Stomach (tissue), 4 donors: ENCODE measurements around the gene PTPRG.

Source experiments
- EP300 ChIP-seq: sonication (generic); formaldehyde crosslinking; IDR thresholded peaks from one replicate; pipeline ENCODE4 v1.6.1; 2017; ENCODE audit warnings: antibody characterized with exemption
- POLR2A ChIP-seq, 4 donors: fragments of 450-650 bp; IDR thresholded peaks; one replicate each; pipeline ENCODE4 v1.6.1; 2016; ENCODE audit warnings: antibody characterized with exemption in 4 of 4, control low read depth in 2 of 4, mild to moderate bottlenecking in 1 of 4, moderate library complexity in 1 of 4
- TF ChIP-seq, protein P1 (sequence below), 7 experiments: fragments of 450-650 bp in 4 of 7; fragments of 200-600 bp in 3 of 7; sonication (generic) in 3 of 7; IDR thresholded peaks; one replicate each; pipeline ENCODE4 v1.5.1; 2016 to 2019; ENCODE audit warnings: antibody characterized with exemption in 7 of 7, control low read depth in 2 of 7, mild to moderate bottlenecking in 1 of 7

DNA sequence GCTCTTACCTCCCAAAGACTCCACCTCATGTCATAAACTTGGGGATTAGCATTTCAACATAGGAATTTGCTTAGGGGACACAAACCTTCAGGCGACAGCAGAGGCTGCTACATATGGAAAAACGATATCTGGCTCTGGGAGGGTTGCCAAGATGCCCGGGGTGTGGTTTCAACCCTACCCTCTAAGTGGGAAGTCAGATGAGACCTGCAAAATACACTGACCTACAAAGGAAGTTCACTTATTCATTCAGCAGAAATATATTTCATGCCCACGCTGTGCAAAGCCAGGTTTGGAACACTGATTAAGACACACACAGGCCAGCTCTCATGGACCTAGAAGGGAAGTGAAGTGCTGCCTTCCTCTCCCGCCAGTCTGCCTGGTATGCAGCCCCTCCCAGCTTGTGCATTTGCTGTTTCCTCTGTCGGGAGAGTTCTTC lies 572.7 kb downstream of the PTPRG start:
- TF ChIP-seq, protein P1, sequence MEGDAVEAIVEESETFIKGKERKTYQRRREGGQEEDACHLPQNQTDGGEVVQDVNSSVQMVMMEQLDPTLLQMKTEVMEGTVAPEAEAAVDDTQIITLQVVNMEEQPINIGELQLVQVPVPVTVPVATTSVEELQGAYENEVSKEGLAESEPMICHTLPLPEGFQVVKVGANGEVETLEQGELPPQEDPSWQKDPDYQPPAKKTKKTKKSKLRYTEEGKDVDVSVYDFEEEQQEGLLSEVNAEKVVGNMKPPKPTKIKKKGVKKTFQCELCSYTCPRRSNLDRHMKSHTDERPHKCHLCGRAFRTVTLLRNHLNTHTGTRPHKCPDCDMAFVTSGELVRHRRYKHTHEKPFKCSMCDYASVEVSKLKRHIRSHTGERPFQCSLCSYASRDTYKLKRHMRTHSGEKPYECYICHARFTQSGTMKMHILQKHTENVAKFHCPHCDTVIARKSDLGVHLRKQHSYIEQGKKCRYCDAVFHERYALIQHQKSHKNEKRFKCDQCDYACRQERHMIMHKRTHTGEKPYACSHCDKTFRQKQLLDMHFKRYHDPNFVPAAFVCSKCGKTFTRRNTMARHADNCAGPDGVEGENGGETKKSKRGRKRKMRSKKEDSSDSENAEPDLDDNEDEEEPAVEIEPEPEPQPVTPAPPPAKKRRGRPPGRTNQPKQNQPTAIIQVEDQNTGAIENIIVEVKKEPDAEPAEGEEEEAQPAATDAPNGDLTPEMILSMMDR (IDR thresholded peaks at IDR 0.05): no peak
- TF ChIP-seq POLR2A (IDR thresholded peaks at IDR 0.05) (no peak), EP300 (no peak)
